Measurements from ENCODE around the gene KDM1B. TPM values are rescaled to one million over a fixed set of nuclear protein-coding genes. Genes with fewer than 3 reads are reported as not detected.
A peak's percentile ranks its signal among the peaks of the same experiment; 100 is the strongest.

KDM1B gene
- total RNA-seq, 2 donors from 2014 or later, result 33.7 to 38.3 TPM

- ATAC-seq (no peak), DNase-seq (no peak)
- intact Hi-C loops (cut with DNase I, micrococcal nuclease), result no loop called here
These were observed 89.0 kb downstream of the KDM1B start for GRCh38 chr6:18244251-18244650.

- intact Hi-C loops (cut with DNase I, micrococcal nuclease), result no loop called here
- DNase-seq (no peak), ATAC-seq (peak; percentile 62)
These were observed 89.9 kb downstream of the KDM1B start for GRCh38 chr6:18245079-18245478.

- intact Hi-C loops (cut with DNase I, micrococcal nuclease), result no loop called here
- ATAC-seq (peak; percentile 11), DNase-seq (no peak)
These were observed 90.4 kb downstream of the KDM1B start for GRCh38 chr6:18245642-18246041.

- intact Hi-C loops (cut with DNase I, micrococcal nuclease), result no loop called here
- peak; percentile 51 for ATAC-seq
These were observed 91.0 kb downstream of the KDM1B start for GRCh38 chr6:18246205-18246604.

GRCh38 chr6:18247002-18247401 is 91.8 kb downstream of the KDM1B start:
- intact Hi-C loops (cut with DNase I, micrococcal nuclease), result no loop called here
- ATAC-seq (peak; percentile 39), DNase-seq (no peak)

More at GRCh38 chr6:18246205-18246604, 91.0 kb downstream of the KDM1B start:
- no peak for DNase-seq

- intact Hi-C loops (cut with DNase I, micrococcal nuclease), result no loop called here
- no peak for ATAC-seq
- no peak for DNase-seq
These were observed 93.5 kb downstream of the KDM1B start for GRCh38 chr6:18248698-18249097.

- no peak for ATAC-seq
- DNase-seq, result no peak
- intact Hi-C loops (cut with DNase I, micrococcal nuclease), result no loop called here
These were observed 94.0 kb downstream of the KDM1B start for GRCh38 chr6:18249271-18249670.

GRCh38 chr6:18253635-18254034 is 98.4 kb downstream of the KDM1B start:
- intact Hi-C loops (cut with DNase I, micrococcal nuclease), result no loop called here
- no peak for ATAC-seq
- no peak for DNase-seq

GRCh38 chr6:18254793-18255192 is 99.6 kb downstream of the KDM1B start:
- intact Hi-C loops (cut with DNase I, micrococcal nuclease), result no loop called here
- no peak for DNase-seq
- ATAC-seq, result no peak

GRCh38 chr6:18259675-18260447 is 104.6 kb downstream of the KDM1B start:
- intact Hi-C loops (cut with DNase I, micrococcal nuclease), result loop anchor here in 1 of 2 donors (10.0 kb wide), 1 partner anchor 95 kb away; no protein-coding TSS in a partner anchor
- no peak for ATAC-seq
- DNase-seq, result no peak

GRCh38 chr6:18260448-18261106 is 105.4 kb downstream of the KDM1B start:
- no peak for DNase-seq
- no peak for ATAC-seq
- intact Hi-C loops (cut with DNase I, micrococcal nuclease), result loop anchor here in 1 of 2 donors (10.0 kb wide), 1 partner anchor 96 kb away; no protein-coding TSS in a partner anchor

- intact Hi-C loops (cut with DNase I, micrococcal nuclease), result loop anchor here in 1 of 2 donors (10.0 kb wide), 1 partner anchor 97 kb away; no protein-coding TSS in a partner anchor
- no peak for ATAC-seq
- DNase-seq, result no peak
These were observed 106.7 kb downstream of the KDM1B start for GRCh38 chr6:18261877-18262276.

- intact Hi-C loops (cut with DNase I, micrococcal nuclease), result loop anchor here in 1 of 2 donors (10.0 kb wide), 1 partner anchor 98 kb away; no protein-coding TSS in a partner anchor
- DNase-seq, result no peak
- peak; percentile 25 for ATAC-seq
These were observed 107.6 kb downstream of the KDM1B start for GRCh38 chr6:18262702-18263417.

- DNase-seq (peak in 1 of 2 donors; percentile 41), ATAC-seq (no peak)
- intact Hi-C loops (cut with DNase I, micrococcal nuclease), result loop anchor here in 1 of 2 donors (10.0 kb wide), 1 partner anchor 99 kb away; no protein-coding TSS in a partner anchor
These were observed 108.4 kb downstream of the KDM1B start for GRCh38 chr6:18263418-18264218.

GRCh38 chr6:18264219-18264922 is 109.1 kb downstream of the KDM1B start, which contains the start of gene DEK:
Gene DEK (minus strand): TSS chr6:18264530. CDS start chr6:18263987, 543 bp downstream.
- intact Hi-C loops (cut with DNase I, micrococcal nuclease), result loop anchor here in 1 of 2 donors (10.0 kb wide), 1 partner anchor 100 kb away; no protein-coding TSS in a partner anchor
- DNase-seq (peak; percentile 84 to 92), ATAC-seq (peak; percentile 79)

- DNase-seq (no peak), ATAC-seq (peak; percentile 1)
- intact Hi-C loops (cut with DNase I, micrococcal nuclease), result loop anchor here in 1 of 2 donors (10.0 kb wide), 1 partner anchor 100 kb away; no protein-coding TSS in a partner anchor
These were observed 109.7 kb downstream of the KDM1B start for GRCh38 chr6:18264923-18265377.

- DNase-seq, result no peak
- ATAC-seq, result no peak
- intact Hi-C loops (cut with DNase I, micrococcal nuclease), result loop anchor here in 1 of 2 donors (10.0 kb wide), 1 partner anchor 101 kb away; no protein-coding TSS in a partner anchor
These were observed 110.7 kb downstream of the KDM1B start for GRCh38 chr6:18265787-18266522.

All from left colon (tissue), 2 donors.